ENCODE measurements around the gene AMELX. TPM values are rescaled to one million over a fixed set of nuclear protein-coding genes. Genes with fewer than 3 reads are reported as not detected.

The AMELX gene
- total and polyA plus RNA-seq, 2 of the 8 experiments (the other 6 are each of a cell fraction or from before 2014, with no cell fraction given) = not detected

DNA sequence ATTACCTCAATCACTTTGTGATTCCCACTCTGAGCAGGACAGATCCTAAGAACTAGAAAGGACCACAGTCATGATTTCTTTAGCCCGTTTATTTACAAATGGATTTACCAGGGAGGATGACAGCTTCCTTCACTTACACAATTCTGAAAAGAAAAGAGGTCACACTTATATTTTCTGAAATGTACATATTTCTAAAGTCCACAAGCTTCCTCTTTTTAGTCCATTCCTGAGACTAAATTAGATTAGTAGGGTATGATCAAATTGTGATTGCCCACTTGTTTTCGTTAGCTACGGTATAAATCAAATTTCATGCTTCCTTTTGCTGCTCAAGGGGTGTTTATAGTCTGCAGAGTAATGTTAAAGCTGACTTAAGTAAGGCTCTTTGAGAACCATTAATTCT, 7.6 kb upstream of the AMELX start:
- DNase-seq (ENCODE audit: low read depth in 1 of 2, low spot score in 2 of 2) (no peak), FAIRE-seq (no peak)
- Histone ChIP-seq H2BK5ac (ENCODE audit: low read depth, low read length) (no peak overlapping the region), H3K14ac (ENCODE audit: insufficient read length) (no peak overlapping the region), H3K4me2 (ENCODE audit: insufficient read depth in 1 of 2, low read depth in 2 of 2, low read length in 2 of 2) (no peak overlapping the region), H4K20me1 (replicated peaks in 1 of 2; ENCODE audit: control insufficient read depth in 1 of 2, insufficient read depth in 2 of 2, low read length in 2 of 2) (no peaks in the 10 kb centered on the region), H3K36me3 (ENCODE audit: control insufficient read depth in 2 of 4, insufficient read depth in 4 of 4, low read length in 3 of 4) (no peaks in the 10 kb centered on the region), H3K18ac (ENCODE audit: extremely low read depth, low read length) (no peak overlapping the region), H3K56ac (replicated peaks; ENCODE audit: insufficient read length, low read depth, low read length) (no peak overlapping the region), H2BK12ac (ENCODE audit: low read depth, low read length) (no peak overlapping the region), H3K9ac (replicated peaks in 1 of 4; ENCODE audit: extremely low read depth in 1 of 4, low read depth in 3 of 4, low read length in 3 of 4) (no peak overlapping the region), H2BK20ac (ENCODE audit: low read length) (no peak overlapping the region), H2BK15ac (ENCODE audit: low read length) (no peak overlapping the region), H2AK5ac (ENCODE audit: low read depth, low read length) (no peak overlapping the region), H3K4ac (replicated peaks; ENCODE audit: insufficient read length, low read depth, low read length) (no peak overlapping the region), H3K27me3 (replicated peaks in 1 of 4; ENCODE audit: control insufficient read depth in 3 of 4, extremely low read depth in 1 of 4, insufficient read depth in 3 of 4, low read length in 3 of 4) (no peaks in the 10 kb centered on the region), H3K79me1 (ENCODE audit: low read depth, low read length) (no peaks in the 10 kb centered on the region), H4K8ac (ENCODE audit: extremely low read depth, insufficient read depth, low read length) (no peak overlapping the region), H2BK120ac (replicated peaks; ENCODE audit: low read depth, low read length) (no peak overlapping the region), H3K23me2 (ENCODE audit: low read depth, low read length) (no peaks in the 10 kb centered on the region), H3K9me3 (ENCODE audit: insufficient read depth in 2 of 2, low read depth in 1 of 2, low read length in 1 of 2) (no peaks in the 10 kb centered on the region), H3K4me3 (ENCODE audit: extremely low read depth in 1 of 4, insufficient read depth in 2 of 4, low read depth in 3 of 4, low read length in 4 of 4) (no peak overlapping the region), H3K4me1 (replicated peaks in 1 of 4; ENCODE audit: control insufficient read depth in 3 of 4, insufficient read depth in 4 of 4, low read length in 3 of 4) (no peaks in the 10 kb centered on the region), H4K91ac (replicated peaks; ENCODE audit: insufficient read length, low read length) (no peak overlapping the region), H3K23ac (ENCODE audit: insufficient read length) (no peak overlapping the region), H2AFZ (ENCODE audit: low read length) (no peak overlapping the region), H3K79me2 (ENCODE audit: control insufficient read depth in 1 of 2, insufficient read depth in 2 of 2, low read length in 2 of 2) (no peaks in the 10 kb centered on the region), H3K27ac (ENCODE audit: low read depth, low read length) (no peak overlapping the region), H4K5ac (ENCODE audit: insufficient read length, low read depth, low read length) (no peak overlapping the region)
- CTCF ChIA-PET (ENCODE audit: partially characterized antibody) = interaction anchor here (0.9 kb wide), 1 partner anchor 95 kb away, joined by 3 read pairs; no protein-coding TSS in a partner anchor
- TF ChIP-seq NANOG (IDR thresholded peaks at IDR 0.05; ENCODE audit: insufficient read depth, low read depth, low read length, poor library complexity, severe bottlenecking) (no peak), POU5F1 (IDR thresholded peaks at IDR 0.05; ENCODE audit: low read depth, low read length) (no peak)
- WGBS, 2 experiments (ENCODE audit: extremely low coverage in 1 of 2, insufficient coverage in 1 of 2, insufficient read length in 1 of 2, insufficient replicate concordance in 2 of 2, low coverage in 1 of 2, low lambda C conversion rate in 2 of 2, missing lambda C conversion rate in 1 of 2) = 83% methylated on average over 3 of the region's 3 CpGs; no CpG with 5 or more reads in 1 of the 2 experiments
- POLR2A ChIA-PET (ENCODE audit: partially characterized antibody) = no interaction called here
